Activated CD4-positive, alpha-beta T cell treated with anti-CD3 and anti-CD28 coated beads, Interleukin-2, amount 50 U/mL, for 4 hours (primary cell): ENCODE data around the gene NSD2.
"Not testable (repeated sequence)": the region's sequence is repeated elsewhere in the genome, so short reads cannot be mapped to it uniquely, and the experiment has no call there.

Source experiments
- DNase-seq, 2 experiments: peaks; one replicate each; pipeline ENCODE4 v3.0.0-alpha.2; 2020

Gene NSD2

GRCh38 chr4:2008921-2009650, 137.9 kb downstream of the NSD2 start, which contains the start of gene NELFA:
NELFA (minus strand) TSS chr4:2008974; CDS start chr4:2008959, 15 bp downstream.
- DNase-seq, result peak; percentile 94

GRCh38 chr4:2009651-2010233, 138.5 kb downstream of the NSD2 start:
- DNase-seq, result peak; percentile 27 to 34

GRCh38 chr4:2011583-2011982, 140.4 kb downstream of the NSD2 start:
- DNase-seq, result no peak

DNA sequence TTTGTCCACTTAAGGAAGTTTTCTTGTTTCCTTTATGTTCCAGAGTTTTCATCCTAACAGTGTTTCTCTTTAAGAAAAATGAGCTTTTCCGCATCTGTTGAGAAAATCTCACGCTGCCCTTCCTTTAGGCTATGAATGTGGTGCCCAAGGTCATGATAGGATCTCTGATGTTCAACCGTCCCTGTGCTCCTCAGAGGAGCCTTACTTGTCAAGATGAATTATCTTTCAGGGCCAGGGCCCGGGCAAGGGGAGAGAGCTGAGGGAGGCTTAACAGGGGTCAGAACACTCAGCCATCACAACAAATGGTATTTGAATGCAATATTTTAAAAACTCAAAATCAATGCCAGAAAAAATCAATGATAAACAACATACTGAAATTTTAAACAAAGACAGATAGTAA, 143.8 kb downstream of the NSD2 start:
- DNase-seq, result no peak

GRCh38 chr4:2021358-2022018, 150.3 kb downstream of the NSD2 start:
- not testable (repeated sequence) for DNase-seq

DNA sequence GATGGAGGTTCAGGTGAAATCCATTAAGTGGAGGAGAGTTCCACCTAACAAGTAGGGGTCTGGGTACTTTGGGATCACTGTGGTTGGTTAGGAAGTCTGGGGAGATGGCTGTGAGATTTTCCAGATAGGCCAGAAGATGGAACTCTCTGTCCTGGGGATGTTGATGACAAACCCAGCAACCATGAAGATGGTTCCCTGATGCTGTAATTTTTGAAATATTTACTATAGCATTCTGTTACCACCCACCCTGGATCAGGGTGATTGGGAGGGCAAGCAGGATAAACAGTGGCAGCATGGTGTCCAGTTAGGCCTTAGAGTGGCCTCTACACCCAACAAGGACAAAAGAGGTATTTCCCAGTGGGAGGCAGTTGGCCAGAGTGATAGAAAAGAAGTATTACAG, 153.5 kb downstream of the NSD2 start:
- DNase-seq, result no peak

- no peak for DNase-seq
Measured at GRCh38 chr4:2025817-2026216, 154.6 kb downstream of the NSD2 start.

DNA sequence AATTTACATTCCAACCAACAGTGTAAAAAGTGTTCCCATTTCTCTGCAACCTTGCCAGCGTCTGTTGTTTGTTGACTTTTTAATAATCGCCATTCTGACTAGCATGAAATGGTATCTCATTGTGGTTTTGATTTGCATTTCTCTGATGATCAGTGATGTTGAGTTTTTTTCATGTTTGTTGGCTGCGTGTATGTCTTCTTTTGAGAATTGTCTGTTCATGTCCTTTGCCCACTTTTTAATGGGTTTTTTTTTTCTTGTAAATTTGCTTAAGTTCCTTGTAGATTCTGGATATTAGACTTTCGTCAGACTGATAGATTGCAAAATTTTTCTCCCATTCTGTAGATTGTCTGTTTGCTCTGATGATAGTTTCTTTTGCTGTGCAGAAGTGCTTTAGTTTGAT, 155.9 kb downstream of the NSD2 start:
- DNase-seq, result not testable (repeated sequence)

- not testable (repeated sequence) for DNase-seq
Measured at GRCh38 chr4:2031161-2031560, 160.0 kb downstream of the NSD2 start.
